ENCODE measurements around the gene ELMOD3.
A peak's percentile ranks its signal among the peaks of the same experiment; 100 is the strongest.
"Not testable (repeated sequence)": the region's sequence is repeated elsewhere in the genome, so short reads cannot be mapped to it uniquely, and the experiment has no call there.

The ELMOD3 gene

GRCh38 chr2:85429213-85429923 is 74.8 kb downstream of the ELMOD3 start:
- no peak for DNase-seq

GRCh38 chr2:85429924-85430289 is 75.3 kb downstream of the ELMOD3 start:
- no peak for DNase-seq

DNA sequence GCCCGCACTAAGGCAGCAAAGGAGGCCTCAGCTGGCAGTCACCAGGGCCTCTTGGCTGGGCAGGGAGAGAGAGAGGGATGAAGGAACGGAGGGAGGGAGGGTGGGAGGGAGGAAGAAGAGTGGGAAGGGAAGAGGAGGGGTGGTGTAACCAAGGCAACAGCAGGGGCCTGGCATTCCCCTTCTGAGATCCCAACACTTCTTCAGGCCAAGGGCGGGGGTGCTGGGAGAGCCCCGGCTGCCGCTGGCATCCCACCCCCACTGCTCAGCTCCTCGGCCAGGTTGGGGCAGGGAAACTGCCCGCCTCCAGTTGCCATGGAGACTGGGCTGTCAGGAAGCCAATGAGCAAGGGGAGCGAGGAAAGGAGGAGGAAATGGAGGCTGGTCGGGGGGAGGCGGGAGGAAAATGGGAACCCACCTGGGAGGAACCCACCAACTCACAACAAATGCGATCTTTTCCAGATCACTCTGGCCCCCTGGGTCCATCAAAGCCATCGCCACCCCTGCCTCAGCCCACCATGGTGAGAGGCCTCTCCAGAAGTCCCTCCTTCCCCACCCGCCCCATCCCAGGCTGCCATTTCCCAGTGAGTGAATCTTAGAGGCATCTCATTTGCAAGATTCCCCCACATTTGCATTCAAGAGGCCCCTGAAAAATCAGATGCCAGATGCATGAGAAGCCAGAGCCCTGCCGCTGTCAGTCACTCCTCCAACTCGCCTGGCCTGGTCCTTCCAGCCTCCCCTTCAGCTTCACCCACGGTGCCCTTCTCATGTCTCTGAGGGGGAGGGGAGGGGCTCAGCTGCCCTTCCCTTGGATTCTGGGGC is 76.4 kb downstream of the ELMOD3 start:
- DNase-seq, result no peak

GRCh38 chr2:85431570-85432205 is 77.1 kb downstream of the ELMOD3 start:
- DNase-seq, result no peak

GRCh38 chr2:85433511-85434089 is 79.0 kb downstream of the ELMOD3 start:
- DNase-seq, result no peak

DNA sequence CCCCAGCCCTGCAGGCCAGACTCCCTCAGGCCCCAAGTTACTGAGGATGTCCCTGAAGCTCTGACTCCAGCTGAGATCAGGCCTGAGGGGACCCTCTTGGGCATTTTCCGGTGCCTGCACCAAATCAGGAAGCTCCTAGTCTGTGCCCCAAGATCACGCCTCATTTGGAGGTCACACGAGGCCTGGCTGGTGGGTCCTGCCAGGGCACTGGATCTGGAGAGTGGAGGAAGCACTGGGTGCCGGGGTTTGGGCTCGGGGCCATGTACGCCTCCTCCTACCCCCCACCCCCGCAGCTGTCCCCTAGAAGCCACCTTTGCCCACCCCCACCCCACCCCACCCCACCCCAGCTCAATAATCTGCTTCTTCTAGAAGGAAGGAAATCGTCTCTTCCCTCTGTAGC is 80.1 kb downstream of the ELMOD3 start:
- DNase-seq, result no peak

DNA sequence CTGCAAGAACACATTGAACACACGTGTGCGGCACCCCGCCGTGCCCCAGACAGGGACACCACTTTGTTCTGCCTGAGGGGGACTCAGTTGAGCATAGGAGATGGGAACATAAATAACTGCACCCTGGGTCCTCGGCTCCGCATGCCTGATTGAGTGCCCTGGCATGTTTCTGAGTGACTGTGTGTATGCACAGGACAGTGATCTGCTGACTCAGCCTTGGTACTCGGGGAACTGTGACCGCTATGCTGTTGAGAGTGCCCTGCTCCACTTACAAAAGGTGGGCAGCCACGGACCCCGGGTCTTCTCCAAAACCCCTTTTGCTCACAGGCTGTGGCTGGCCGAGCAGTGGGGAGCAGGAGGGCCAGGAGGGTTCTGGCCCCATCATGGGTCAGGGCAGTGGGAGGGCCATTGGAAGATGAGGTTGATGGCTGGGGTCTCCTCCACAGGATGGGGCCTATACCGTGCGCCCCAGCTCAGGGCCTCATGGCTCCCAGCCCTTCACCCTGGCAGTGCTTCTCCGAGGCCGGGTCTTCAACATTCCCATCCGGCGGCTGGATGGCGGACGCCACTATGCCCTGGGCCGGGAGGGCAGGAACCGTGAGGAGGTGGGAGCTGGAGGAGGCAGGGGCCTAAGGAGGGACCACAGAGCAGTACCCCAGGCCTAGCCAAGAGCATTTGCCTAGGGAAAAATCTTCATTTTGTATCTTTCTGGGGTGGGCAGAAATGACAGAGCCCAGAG is 80.8 kb downstream of the ELMOD3 start:
- DNase-seq, result no peak

- DNase-seq, result no peak
Measured at GRCh38 chr2:85435981-85436835, 81.6 kb downstream of the ELMOD3 start.

GRCh38 chr2:85436836-85437487 is 82.4 kb downstream of the ELMOD3 start:
- DNase-seq, result no peak

DNA sequence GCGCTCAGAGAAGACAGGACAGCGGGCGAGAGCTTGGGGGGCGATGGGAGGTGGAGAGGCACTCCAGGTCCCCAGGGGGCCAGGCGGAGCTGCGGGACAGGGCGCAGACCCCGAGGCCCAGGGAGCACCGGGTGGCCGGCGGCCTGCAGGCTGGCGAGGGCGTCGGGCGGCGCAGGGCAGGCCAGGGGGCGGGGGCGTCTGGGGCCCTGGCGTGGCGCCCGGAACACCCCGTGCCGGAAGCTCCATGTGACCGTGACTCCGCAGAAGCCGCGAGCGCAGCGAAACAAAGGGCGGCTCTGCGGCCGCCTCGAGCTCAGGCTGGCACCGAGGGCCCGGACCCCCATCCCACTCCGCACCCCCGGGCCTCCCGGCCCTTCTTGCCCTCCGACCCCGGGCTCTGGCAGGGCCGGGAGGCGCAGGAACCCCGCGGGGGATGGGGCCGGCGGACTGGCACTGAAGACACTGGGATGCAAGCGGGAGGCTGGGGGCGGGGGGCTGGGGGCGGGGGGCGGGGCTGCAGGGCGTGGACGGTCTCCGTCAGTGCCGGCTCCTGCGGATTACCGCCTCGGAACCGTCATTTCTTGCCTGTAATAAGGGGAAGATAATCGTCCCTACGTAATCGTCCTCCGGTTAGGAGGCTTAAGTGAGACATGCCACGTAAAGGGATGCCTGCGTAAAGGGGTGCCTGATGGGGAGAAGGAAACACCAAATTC is 83.1 kb downstream of the ELMOD3 start:
- peak; percentile 52 for DNase-seq

- DNase-seq, result no peak
Measured at GRCh38 chr2:85438201-85439024, 83.8 kb downstream of the ELMOD3 start.

GRCh38 chr2:85439025-85439472 is 84.5 kb downstream of the ELMOD3 start:
- no peak for DNase-seq

DNA sequence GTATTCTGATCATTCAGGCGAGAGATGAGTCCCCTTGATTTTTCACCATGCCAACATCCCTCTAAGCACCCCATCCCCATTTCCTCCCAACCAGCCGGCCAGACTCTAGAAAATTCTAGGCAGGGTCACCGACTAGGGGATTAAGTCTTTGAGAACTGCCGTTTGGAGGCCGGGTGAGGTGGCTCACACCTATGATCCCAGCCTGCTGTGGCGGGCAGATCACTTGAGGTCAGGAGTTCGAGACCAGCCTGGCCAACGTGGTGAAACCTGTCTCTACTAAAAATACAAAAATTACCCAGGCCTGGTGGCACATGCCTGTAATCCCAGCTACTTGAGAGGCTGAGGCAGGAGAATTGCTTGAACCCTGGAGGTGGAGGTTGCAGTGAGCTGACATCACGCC is 85.0 kb downstream of the ELMOD3 start:
- not testable (repeated sequence) for DNase-seq

DNA sequence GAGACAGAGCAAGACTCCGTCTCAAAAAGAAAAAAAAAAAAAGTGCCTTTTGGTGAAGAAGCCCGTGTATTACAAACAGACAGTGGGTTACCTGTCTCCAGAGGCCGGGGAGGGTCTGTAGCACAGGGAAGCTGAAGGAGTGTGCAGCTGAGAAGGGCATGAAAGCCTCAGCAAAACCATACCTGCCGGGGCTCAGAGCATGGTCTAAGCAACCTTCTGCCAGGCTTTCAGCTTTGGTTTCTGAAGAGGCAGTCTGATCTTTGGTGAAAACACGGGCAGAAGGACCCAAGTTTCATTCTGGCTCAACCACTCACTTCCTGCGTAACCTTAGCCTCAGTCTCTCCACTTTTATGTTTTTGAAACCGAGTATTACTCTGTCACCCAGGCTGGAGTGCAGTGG is 85.4 kb downstream of the ELMOD3 start:
- DNase-seq, result no peak

DNA sequence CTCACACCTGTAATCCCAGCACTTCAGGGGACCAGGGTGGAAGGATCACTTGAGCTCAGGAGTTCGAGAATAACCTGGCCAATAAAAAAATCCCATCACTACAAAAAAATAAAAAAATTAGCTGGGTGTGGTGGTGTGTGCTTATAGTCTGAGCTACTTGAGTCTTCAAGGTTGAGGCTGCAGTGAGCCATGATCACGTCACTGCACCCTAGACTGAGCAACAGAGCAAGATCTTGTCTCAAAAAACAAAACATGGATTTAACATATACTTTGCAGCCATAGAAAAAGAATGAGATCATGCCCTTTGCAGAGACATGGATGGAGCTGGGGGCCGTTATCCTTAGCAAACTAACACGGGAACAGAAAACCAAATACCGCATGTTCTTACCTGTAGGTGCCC is 86.2 kb downstream of the ELMOD3 start:
- DNase-seq, result no peak

All from activated CD4-positive, alpha-beta T cell treated with anti-CD3 and anti-CD28 coated beads for 1 hour (primary cell).